Lung (tissue), 12 donors: ENCODE data around the gene HS6ST1. TPM values are rescaled to one million over a fixed set of nuclear protein-coding genes. Genes with fewer than 3 reads are reported as not detected.

Experiments
- ATAC-seq: fragments of 200-7000 bp; cut with Tn5 transposase; one replicate; pipeline ENCODE4 v1.9.1; 2020; ENCODE audit warnings: moderate number of reproducible peaks; ENCODE audit not compliant: insufficient read depth, low FRiP score
- DNase-seq, 3 donors: peaks; one replicate each; pipeline ENCODE4 v3.0.0-alpha.2; 2013 to 2017
- H3K27ac ChIP-seq, 2 donors: one replicate each; pipeline ENCODE4 v1.5.1; 2013; ENCODE audit warnings: mild to moderate bottlenecking in 2 of 2, moderate library complexity in 2 of 2, control low read depth in 1 of 2, inconsistent platforms in 1 of 2, low read depth in 1 of 2, low read length in 1 of 2
- H3K27me3 ChIP-seq, 3 donors: one replicate each; pipeline ENCODE4 v1.5.1; 2013; ENCODE audit warnings: low read length in 2 of 3; ENCODE audit not compliant: control insufficient read depth in 3 of 3, insufficient read depth in 3 of 3
- H3K36me3 ChIP-seq, 4 donors: one replicate each; pipeline ENCODE4 v1.5.1; 2013; ENCODE audit warnings: low read length in 4 of 4, mild to moderate bottlenecking in 1 of 4, moderate library complexity in 1 of 4; ENCODE audit not compliant: control insufficient read depth in 4 of 4, insufficient read depth in 4 of 4
- H3K4me1 ChIP-seq, 5 donors: one replicate each; pipeline ENCODE4 v1.5.1; 2013; ENCODE audit warnings: low read length in 5 of 5, mild to moderate bottlenecking in 2 of 5, moderate library complexity in 1 of 5; ENCODE audit not compliant: control insufficient read depth in 5 of 5, insufficient read depth in 5 of 5
- H3K4me3 ChIP-seq: one replicate; pipeline ENCODE4 v1.5.1; 2013; ENCODE audit warnings: mild to moderate bottlenecking, control low read depth, moderate library complexity
- H3K9ac ChIP-seq, 2 donors: one replicate each; pipeline ENCODE4 v1.5.1; 2013; ENCODE audit warnings: low read length in 2 of 2, control low read depth in 1 of 2; ENCODE audit not compliant: insufficient read depth in 1 of 2
- H3K9me3 ChIP-seq, 4 donors: one replicate each; pipeline ENCODE4 v1.5.1; 2013; ENCODE audit warnings: low read length in 3 of 4, mild to moderate bottlenecking in 1 of 4, moderate library complexity in 1 of 4; ENCODE audit not compliant: control insufficient read depth in 4 of 4, insufficient read depth in 3 of 4
- WGBS, 2 donors: extraction: QIAGEN DNeasy Blood & Tissue Kit; methylation state at CpG; one replicate each; pipeline ENCODE4 v1.1.7; 2013; 5-methylcytosine and 5-hydroxymethylcytosine counted together
- polyA plus RNA-seq, 2 donors: library from polyadenylated mRNA; stranded (reverse); fragments of 200-250 nt; gene quantifications; one replicate each; pipeline ENCODE4 v1.2.1, GENCODE V29; 2013
- total RNA-seq, 2 donors: library from RNA; depleted of rRNA in 1 of 2; stranded (reverse); fragments of >200 nt in 1 of 2; gene quantifications; one replicate each; pipeline ENCODE4 v1.2.1, GENCODE V29; 2014 to 2021
- TF ChIP-seq, protein P1 (sequence below): IDR thresholded peaks from 2 replicates; pipeline ENCODE4 v1.5.1; 2012; ENCODE audit warnings: mild to moderate bottlenecking; ENCODE audit errors: control extremely low read depth, extremely low read depth
- donor health status: control.
- donor health status: control.
- donor health status: Bipolar disorder and iron deficiency.
- donor health status: healthy.
- donor health status: DM: yes; HTN: yes; CAD: no.

Gene HS6ST1
- total and polyA plus RNA-seq, 4 donors = 15.1 to 37.7 (median 29.1) TPM

GRCh38 chr2:128282976-128283810 lies 35.5 kb downstream of the HS6ST1 start:
- peak in 1 of 3 donors; percentile 31 for DNase-seq

DNA sequence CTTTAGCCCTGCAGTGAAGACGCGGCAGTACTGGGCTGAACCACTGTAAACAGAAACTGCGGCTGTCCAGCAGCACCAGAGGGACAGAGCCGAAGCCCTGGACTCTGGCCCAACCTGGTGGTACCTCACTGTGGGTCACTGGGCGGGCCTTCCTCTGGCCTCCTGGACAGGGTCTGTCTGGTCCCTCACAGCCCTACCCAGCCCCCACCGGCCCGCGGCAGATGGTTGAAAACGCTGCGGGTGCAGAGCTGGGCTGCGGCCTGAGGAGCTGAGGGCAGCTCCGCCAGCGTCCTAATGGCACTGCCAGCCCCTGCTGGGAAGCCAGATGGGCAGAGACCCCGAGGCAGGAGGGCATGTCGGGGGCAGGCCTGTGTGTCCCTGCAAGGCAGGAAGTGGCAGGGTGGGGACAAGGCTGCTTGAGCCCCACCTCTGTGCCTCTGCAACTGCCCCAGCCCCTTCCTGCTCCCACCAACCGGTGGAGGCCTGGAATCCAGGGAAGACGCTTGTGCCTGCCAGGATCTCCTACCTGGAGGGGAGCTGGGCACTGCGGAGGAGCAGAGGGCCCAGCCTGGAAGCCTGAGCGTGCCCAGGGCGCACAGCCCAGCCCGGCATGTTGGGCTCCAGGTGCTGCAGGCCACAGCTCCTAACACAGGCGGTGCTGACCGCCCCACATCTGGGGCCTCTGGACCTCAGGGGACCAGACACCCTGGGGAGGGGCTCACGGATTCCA lies 36.3 kb downstream of the HS6ST1 start:
- H3K9ac ChIP-seq = no peak overlapping the region
- 81 to 82% methylated on average over 24 of the region's 24 CpGs for WGBS, 2 donors
- H3K9me3 ChIP-seq = no peaks in the 10 kb centered on the region
- DNase-seq (no peak), ATAC-seq (no peak)
- no peaks in the 10 kb centered on the region for H3K27me3 ChIP-seq
- no peak overlapping the region for H3K4me3 ChIP-seq
- TF ChIP-seq, protein P1, sequence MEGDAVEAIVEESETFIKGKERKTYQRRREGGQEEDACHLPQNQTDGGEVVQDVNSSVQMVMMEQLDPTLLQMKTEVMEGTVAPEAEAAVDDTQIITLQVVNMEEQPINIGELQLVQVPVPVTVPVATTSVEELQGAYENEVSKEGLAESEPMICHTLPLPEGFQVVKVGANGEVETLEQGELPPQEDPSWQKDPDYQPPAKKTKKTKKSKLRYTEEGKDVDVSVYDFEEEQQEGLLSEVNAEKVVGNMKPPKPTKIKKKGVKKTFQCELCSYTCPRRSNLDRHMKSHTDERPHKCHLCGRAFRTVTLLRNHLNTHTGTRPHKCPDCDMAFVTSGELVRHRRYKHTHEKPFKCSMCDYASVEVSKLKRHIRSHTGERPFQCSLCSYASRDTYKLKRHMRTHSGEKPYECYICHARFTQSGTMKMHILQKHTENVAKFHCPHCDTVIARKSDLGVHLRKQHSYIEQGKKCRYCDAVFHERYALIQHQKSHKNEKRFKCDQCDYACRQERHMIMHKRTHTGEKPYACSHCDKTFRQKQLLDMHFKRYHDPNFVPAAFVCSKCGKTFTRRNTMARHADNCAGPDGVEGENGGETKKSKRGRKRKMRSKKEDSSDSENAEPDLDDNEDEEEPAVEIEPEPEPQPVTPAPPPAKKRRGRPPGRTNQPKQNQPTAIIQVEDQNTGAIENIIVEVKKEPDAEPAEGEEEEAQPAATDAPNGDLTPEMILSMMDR = no peak
- H3K36me3 ChIP-seq = peaks cover 0 to 20% (median 2%) of the 10 kb centered on the region in 4 donors
- H3K4me1 ChIP-seq = peaks cover 3 to 21% (median 4%) of the 10 kb centered on the region in 5 donors
- no peak overlapping the region for H3K27ac ChIP-seq

More at GRCh38 chr2:128282976-128283810, 35.5 kb downstream of the HS6ST1 start:
- no peak overlapping the region for H3K27ac ChIP-seq
- H3K4me1 ChIP-seq = peaks cover 3 to 21% (median 4%) of the 10 kb centered on the region in 5 donors
- peaks cover 0 to 16% (median 2%) of the 10 kb centered on the region in 4 donors for H3K36me3 ChIP-seq
- H3K9ac ChIP-seq = no peak overlapping the region
- H3K4me3 ChIP-seq = no peak overlapping the region
- WGBS, 2 donors = 86 to 88% methylated on average over 8 of the region's 8 CpGs
- TF ChIP-seq, protein P1 = no peak
- no peak for ATAC-seq
- H3K9me3 ChIP-seq = no peaks in the 10 kb centered on the region
- H3K27me3 ChIP-seq = no peaks in the 10 kb centered on the region

GRCh38 chr2:128281852-128282245 lies 36.8 kb downstream of the HS6ST1 start:
- ATAC-seq = no peak
- H3K9me3 ChIP-seq = no peaks in the 10 kb centered on the region
- H3K4me1 ChIP-seq = peaks cover 3 to 21% (median 4%) of the 10 kb centered on the region in 5 donors

More at GRCh38 chr2:128281852-128282245, 36.8 kb downstream of the HS6ST1 start:
- TF ChIP-seq, protein P1 = no peak
- Histone ChIP-seq H3K36me3 (peaks cover 0 to 21% (median 0%) of the 10 kb centered on the region in 4 donors), H3K27me3 (no peaks in the 10 kb centered on the region), H3K27ac (no peak overlapping the region), H3K4me3 (no peak overlapping the region), H3K9ac (no peak overlapping the region)
- no peak for DNase-seq
- 89 to 98% methylated on average over 2 of the region's 2 CpGs for WGBS, 2 donors
